Colon (tissue), 2 donors: ENCODE data around the gene HDDC2.
"Not testable (repeated sequence)": the region's sequence is repeated elsewhere in the genome, so short reads cannot be mapped to it uniquely, and the experiment has no call there.

Experiments used
- FAIRE-seq: peaks from 2 replicates; lab custom pipeline; 2012; peaks lifted over from hg19 to GRCh38; lab: Jason Lieb, UNC
- donor health status: control.
- donor health status: control.

HDDC2 gene

DNA sequence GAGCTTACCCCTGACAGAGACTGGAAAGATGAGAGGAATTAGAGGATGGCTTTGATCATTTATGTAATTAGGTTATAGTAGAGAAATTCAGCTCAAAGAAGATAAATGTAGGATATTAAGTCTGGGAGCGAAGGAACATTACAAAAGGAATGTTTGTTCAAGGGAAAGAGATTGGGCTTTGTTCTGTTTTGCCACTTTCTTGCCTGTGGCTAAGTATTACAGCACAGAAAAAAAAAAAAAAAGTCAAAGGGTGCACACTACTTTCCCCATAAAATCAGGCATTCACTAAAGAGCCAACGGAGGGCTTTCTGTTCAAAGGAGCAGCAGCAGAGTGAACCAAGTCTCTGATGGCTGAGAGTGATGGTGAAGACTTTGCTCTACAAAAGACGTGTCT is 5.0 kb upstream of the HDDC2 start:
- no peak for FAIRE-seq

DNA sequence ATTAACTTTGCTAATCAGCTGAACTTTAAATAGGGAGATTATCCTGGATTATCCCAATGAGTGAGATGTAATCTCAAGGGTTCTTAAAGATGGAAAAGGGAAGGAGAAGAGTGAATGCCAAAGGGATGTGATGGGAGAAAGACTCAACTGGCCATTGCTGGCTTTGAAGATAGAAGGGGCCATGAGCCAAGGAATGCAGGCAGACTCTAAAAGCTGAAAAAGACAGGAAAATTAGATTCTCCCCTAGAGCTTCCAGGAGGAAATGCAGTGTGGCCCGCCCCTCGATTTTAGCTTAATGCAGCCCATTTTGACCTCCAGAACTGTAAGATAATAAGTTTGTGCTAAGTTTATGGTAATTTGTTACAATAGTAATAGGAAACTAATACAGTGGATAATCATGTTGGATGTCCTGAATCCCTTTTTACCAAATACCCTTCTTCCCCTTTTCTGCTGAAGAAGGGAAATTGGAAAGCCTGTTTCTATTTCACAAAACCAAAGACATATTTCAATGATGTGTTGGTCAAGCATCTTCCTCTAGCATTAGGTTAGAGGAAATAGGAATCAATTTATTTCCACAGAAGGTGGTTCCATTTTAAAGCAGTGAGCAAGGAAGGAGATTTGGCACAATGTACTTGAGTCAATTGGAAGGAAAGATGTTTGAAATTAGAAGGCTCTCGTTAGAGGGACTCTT is 3.3 kb upstream of the HDDC2 start:
- FAIRE-seq, result no peak

DNA sequence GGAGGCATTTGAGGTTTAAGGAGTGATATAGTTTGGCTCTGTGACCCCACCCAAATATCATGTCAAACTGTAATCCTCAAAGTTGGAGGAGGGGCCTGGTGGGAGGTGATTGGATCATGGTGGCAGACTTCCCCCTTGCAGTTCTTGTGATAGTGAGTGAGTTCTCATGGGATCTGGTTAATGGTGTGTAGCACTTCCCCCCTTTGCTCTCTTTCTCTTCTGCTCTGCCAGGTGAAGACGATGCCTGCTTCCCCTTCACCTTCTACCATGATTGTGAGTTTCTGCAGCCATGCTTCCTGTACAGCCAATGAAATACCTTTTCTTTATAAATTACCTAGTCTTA is 1.7 kb upstream of the HDDC2 start:
- FAIRE-seq, result no peak

DNA sequence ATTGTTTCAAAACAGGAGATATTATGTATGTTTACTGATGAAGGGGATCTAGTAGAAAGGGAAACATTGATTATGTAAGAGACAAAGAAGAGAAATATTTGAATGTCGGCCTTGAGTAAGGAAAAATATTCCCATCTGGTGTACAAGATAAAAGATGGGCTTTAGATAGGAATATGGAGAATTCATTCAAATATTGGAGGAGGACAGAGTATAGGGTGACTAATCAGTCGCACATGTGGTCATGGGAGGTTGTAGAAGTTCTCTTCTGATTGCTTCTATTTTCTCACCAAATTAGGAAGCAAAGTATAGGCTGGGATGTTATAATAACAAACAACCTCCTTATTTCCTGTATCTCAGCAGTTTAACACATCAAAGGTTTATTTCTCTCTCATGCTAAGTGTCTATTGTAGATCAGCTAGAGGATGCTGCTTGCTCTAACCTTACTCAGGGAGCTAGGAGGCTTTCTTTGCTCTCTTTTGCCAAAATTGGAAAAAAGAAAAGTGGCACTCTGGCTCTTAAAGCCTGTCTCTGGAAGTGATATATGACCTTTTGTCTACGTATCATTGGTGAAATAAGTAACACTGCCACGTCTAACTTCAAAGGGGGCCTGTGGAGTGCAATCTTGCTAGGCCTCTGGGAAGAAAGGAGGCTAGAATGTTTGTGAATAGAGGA is 1.2 kb upstream of the HDDC2 start:
- FAIRE-seq, result no peak

DNA sequence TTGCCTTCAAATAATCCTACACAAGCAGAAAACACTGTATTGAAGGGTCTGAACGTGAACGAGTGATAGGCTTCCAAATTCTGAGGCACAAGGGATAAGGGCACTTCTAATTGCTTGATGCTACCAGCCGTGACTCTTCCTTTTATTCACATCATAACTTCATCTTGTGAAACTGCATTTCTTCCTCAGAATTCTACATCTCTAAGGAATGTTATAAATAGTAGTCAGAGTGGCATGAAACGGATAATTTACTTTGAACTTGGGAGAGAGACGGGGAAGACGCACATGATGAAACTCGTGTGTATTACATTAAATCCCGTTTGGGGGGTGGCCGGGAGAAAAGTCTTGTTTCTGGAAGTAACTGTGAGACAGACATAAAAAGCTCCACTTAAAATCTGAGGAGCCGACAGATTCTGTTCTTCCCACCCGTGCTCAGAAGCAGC is 754 bp downstream of the HDDC2 start:
- FAIRE-seq, result no peak

DNA sequence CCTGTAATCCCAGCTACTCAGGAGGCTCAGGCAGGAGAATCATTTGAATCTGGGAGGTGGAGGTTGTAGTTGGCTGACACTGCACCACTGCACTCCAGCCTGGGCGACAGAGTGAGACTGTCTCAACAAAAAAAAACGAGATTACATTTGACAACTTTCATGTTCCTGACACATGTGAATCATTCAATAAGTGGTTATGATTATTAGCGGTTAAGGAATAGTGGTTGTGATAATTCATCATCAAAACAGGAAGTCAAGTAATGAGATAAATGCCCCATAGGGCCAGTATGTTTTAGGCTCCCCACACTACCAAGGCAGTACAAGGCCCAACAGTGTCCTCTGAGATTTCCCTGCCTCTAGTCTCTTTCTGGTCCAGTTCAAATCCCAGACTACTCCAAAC is 2.5 kb downstream of the HDDC2 start:
- no peak for FAIRE-seq

DNA sequence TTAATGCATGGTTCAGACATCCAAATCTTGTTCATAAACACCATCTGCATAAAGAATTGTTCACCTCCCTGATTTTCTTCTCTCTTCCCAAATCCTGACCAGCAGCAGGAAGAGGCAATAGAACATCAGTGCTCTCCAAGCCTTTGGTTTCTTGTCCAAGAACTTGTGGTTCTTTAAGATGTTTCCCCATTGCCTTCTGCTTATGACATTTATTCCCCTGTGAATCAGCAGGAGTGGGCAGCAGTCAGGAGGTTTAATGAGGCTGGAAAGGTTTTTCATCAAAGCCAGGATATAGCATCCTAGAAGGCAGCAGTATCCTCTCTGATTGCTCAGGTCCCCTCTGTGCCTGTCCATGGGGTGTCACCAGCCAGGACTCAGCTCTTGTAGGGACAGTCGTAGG is 5.3 kb downstream of the HDDC2 start:
- no peak for FAIRE-seq

DNA sequence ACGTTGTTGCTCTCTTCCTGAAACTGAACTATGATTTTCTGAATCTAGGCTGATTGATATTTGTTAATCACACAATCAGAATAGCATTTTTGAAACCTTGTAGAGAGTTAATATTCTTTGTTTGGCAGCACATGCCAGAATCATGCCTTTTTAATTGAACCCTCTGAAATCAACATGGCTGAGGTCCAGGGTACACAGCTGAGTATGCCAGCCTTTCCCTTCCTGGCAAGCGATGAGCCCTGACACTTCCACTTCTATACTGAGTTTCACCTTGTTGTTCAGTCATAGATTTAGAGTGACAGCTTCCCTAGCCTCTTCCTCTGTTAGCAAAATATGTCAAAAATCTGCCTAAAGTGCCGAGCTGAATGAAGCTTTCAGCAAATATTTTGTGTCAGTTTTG is 6.8 kb downstream of the HDDC2 start:
- no peak for FAIRE-seq

DNA sequence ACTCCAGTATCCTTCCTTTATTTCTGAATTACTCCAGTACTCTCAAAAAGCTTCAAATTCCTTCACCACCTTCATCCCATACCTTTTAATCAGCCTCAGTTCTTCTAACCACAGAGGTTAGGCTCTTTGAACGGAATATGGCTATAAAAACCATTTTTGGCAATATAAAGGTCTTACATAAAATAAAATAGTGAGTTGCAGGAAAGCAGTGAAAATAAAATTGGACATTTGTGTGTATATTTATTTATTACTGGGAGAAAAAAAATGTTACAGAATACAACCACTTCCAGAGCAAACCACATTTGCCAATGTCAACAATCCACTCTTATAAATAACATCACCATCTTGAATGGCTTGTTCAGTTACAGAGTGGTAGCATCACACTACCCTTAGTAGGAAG is 7.7 kb downstream of the HDDC2 start:
- FAIRE-seq, result no peak

DNA sequence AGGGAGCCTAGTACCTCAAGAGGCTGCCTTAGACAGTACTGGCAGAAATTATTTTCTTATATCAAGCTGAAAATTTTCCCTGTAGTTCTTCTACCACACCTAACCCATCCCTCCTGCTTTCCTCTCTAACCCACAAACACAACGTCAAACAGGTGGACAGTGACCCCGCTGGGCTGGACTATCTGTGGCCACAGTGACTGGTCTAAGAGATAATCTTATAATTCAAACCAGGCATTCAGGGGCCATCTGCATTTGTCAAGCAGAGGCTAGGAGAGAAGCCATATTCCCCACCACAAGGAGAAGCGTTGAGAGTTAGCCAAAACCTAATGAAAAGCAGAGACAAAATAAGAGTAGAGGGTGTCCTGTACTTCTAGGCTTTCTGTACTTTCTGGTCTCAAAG is 8.2 kb downstream of the HDDC2 start:
- no peak for FAIRE-seq

DNA sequence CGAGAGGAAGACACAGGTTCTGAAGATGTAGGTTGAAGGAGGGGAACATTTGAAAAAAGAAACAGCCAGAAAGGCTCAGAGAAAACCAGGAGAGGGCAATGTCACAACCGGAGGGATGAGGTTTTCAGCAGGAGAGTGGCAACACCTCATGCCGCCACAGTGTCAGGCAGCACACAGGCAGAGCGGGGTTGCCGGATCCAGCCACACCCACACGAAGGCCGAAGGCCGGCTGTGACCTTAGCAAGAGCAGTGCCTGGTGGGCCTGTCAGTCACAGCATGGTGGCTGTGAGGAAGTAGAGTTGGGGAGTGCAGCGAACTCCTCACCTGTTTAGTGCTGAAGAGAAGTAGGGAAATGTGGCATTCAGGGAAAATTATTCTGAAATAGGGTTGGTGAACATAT is 14.0 kb downstream of the HDDC2 start:
- no peak for FAIRE-seq

DNA sequence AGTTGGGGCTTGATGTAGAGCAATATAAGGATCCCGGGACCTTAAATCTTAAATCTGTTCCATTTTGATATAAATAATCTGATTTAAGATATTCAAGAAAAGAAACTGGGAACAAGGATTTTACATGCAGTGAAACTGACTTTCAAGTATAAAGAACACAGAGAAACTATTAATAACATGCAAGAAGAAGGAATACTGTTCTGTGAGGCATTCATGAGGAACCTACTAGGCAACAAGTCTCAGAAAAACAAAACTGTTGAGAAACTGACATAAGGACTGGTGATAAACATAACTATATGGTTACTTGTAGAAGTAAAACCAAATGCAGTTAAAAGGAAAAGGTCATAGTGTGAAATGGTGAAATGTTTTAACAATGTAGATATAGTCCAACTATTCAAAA is 15.8 kb downstream of the HDDC2 start:
- no peak for FAIRE-seq

DNA sequence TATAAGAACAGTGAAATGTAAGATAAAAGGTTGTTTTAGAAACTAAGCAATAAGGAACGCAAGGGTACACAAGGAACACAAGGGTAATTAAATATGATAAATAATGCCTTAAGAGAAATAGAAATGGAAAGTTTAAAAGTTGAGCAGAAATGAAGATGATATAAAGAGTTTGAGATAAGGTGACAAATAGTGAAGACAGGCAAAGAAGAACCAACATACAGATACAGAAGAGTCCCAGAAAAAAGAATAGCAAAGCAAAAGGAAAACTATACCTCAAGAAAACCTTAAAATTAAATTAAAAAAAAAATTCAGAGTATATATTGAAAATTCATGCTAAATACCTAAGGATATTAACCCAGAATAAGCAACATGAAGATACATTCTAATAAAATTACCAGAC is 16.4 kb downstream of the HDDC2 start:
- FAIRE-seq, result no peak

DNA sequence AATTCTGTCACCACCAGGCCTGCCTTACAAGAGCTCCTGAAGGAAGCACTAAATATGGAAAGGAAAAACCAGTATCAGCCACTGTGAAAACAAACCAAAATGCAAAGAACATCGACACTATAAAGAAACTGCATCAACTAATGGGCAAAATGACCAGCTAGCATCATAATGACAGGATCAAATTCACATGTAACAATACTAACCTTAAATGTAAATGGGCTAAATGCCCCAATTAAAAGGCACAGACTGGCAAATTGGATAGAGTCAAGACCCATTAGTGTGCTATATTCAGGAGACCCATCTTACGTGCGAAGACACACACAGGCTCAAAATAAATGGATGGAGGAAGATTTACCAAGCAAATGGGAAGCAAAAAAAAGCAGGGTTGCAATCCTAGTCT is 19.3 kb downstream of the HDDC2 start:
- FAIRE-seq, result not testable (repeated sequence)

DNA sequence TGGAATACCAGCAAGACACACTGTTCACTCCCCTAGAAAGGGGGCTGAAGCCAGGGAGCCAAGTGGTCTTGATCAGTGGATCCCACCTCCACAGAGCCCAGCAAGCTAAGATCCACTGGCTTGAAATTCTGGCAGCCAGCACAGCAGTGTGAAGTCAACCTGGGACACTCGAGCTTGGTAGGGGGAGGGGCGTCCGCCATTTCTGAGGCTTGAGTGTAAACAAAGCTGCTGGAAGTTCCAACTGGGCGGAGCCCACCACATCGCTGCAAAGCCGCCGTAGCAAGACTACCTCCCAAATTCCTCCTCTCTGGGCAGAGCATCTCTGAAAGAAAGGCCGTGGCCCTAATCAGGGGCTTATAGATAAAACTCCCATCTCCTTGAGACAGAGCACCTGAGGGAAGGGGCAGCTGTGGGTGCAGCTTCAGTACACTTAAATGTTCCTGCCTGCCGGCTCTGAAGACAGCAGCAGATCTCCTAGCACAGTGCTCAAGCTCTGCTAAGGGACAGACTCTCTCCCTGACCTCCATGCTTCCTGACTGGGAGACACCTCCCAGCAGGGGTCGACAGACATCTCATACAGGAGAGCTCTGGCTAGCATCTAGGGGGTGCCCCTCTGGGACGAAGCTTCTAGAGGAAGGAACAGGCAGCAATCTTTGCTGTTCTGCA is 21.3 kb downstream of the HDDC2 start:
- not testable (repeated sequence) for FAIRE-seq

DNA sequence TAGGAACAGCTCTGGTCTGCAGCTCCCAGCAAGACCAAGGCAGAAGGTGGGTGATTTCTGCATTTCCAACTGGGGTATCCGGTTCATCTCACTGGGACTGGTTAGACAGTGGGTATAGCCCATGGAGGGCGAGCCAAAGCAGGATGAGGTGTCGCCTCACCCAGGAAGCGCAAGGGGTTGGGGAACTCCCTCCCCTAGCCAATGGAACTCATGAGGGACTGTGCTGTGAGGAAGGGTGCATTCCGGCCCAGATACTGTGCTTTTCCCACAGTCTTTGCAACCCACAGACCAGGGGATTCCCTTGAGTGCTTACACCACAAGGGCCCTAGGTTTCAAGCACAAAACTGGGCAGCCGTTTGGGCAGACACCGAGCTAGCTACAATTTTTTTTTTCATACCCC is 21.8 kb downstream of the HDDC2 start:
- no peak for FAIRE-seq

DNA sequence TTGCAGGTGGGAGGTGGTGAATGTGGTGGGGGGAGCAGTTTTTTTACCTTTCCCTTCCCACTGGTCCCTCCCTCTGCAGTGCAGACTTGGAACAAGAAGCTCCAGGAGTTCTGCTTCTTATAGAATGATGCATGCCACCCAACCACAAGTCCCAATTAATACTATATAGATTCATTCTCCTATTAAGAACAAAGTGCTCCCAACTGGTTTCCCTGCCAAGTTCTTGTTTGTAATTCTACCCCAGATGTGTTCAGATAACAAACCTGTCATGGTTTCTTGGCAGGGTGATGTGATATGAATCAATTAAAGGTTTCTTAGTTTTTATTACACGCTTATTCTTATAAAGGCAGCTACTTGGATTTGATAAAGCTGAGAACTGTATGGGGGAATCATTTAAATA is 23.9 kb downstream of the HDDC2 start:
- FAIRE-seq, result no peak

DNA sequence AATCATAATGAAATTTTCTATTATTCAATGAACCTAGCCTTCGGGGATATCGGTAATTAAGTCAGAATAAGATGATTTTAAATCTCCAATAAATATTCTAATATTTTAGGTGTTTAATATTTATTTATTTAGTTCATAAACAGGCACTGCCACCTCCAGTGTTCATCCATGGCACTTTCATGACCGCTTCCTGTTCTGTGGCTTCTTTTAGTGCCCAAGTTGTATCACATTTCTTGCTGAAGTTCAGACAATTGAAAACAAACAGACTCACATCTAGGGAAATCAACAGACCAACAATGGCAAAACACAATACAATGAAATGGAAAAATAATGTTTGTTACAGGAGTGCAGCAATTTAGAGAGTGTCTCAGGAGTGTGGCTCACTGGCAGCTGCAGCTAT is 26.0 kb downstream of the HDDC2 start:
- no peak for FAIRE-seq

DNA sequence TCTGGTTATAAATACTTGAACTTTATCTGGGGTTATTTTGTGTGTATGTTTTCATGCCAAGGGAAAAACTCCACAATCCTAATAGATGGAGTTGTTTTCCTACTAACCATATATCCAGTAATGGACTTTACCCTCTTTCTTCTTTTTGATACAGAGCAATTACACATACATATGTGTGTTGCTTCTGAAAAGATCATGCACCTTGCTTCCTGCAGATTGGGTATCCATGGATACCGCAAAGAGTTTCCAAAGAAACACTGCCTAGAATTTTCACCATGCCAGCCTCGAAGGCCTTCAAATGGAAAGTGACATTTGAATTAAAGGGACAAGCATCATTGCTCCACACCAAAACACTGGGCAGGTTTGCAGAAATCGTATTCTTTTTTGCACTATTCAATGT is 26.8 kb downstream of the HDDC2 start:
- FAIRE-seq, result no peak

DNA sequence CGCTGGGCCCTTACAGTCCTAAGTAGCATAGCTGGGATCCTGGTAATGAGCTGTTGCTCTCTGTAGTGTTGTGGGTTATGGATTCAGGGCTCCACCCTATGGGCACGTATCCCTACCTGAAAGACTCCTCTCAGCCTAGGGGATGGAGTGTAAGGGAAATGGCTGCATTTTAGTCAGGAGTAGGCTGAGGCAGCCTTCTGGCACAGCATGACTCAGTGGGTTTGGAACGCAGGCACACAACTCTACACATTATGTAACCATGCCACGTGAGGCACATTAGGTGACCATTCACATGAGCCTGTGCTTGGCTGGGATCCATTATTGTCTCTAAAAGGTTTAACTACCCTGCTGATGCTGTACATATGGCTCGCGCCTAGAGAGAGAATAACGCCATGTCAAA is 27.8 kb downstream of the HDDC2 start:
- FAIRE-seq, result no peak

DNA sequence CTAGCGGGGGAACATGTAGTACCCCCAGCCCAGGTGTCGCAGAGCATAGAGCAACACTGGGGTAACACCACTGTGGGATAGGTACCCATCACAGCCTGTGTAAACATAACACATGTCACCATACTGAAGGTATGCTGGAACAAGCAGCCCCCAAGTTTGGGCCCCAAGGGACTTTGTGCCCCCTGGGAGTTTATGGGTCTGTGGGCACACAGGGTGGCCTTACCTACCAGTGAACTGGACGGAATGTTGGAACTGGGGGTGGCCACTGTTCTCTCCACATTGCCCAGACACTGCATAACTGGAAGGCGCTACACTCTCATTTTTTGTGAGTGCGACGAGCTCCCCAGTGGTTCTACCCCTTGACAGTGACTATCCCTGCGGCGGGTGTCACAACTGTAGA is 28.5 kb downstream of the HDDC2 start:
- FAIRE-seq, result no peak

DNA sequence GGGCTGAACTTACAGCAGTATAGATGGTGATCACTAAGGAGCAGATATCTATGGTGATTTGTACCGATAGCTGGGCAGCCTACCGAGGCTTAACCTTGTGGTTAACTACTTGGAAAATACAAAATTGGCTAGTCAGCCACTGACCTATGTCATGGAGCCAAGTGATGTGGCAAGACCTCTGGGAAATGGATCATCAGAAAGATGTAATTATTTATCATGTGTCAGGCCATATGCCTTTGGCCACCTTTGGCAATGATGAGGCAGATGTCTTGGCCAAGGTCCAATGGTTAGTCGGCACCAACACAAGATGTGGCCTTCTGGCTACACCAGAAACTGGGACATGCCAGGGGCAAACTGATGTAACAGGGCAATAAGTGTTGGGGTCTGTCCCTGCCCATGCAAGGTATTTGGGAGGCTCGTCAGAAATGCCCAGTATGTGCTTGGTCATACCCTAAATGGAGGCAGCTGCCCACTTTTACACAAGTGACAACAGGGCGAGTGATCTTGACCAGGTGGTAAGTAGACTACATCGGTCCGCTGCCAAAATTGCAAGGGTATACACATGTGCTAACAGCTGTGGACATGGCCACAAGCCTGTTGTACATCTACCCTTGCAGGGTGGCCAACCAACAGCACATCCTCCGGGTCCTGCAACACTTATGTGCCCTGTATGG is 30.1 kb downstream of the HDDC2 start:
- no peak for FAIRE-seq

DNA sequence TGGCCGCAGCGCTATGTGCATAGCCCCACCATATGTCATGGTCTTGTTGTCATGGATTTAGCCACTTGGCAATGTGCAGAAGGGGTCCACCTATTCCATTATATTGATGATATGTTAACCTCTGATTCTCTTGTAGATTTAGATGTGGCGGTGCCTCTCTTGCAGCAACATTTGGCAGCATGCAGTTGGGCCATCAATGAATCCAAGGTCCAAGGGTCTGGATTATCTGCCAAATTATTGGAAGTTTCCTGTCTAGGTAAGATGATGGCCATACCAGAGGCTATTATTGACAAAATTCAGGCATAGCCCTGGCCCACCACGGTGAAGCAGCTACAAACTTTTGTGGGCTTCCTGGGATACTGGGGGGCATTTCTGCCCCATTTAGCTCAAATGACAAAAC is 31.4 kb downstream of the HDDC2 start:
- FAIRE-seq, result no peak
